GM18505 (cell line): ENCODE results near the gene AP5S1.

ENCODE experiments used
- ATAC-seq: cut with Tn5 transposase; IDR thresholded peaks from one replicate; pipeline ENCODE4 v1.9.1; 2021; ENCODE audit not compliant: unreplicated experiment
- POLR2A ChIP-seq: IDR thresholded peaks from 4 replicates; pipeline ENCODE4 v1.6.1; 2011; ENCODE audit warnings: borderline replicate concordance; ENCODE audit not compliant: insufficient read depth, insufficient read length; ENCODE audit errors: extremely low read depth

AP5S1 gene

DNA sequence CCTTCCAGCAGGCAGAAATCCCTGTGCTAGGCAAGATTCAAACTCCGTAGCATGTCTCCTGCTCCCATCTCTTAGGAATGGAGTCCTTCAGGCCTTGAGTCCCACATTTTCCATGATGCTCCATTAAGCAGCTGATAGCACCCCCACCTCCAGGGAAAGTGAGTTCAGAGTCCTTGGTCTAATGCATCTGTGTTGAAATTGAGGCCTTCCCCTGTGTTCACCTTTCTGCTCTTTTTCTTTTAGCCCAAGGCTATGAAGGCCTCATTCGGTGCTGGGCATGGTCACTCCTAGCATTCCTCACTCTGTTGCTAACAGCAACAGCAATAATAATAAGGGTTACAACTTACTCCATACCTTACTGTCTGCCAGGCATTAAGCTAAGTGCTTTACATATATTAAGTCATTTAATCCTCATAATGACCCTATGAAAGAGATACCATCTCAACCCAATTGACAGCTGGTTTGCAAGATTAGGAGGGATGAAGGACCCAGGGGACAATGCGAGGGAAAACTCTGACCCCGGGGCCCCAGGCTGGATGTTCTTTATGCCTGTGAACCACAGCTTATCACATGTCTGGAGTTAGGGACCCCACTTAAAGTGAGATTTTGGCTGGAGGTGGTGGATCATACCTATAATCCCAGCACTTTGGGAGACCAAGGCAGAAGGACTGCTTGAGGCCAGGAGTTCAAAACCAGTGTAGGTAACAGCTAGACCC lies 51.4 kb downstream of the AP5S1 start:
- TF ChIP-seq POLR2A, result no peak

DNA sequence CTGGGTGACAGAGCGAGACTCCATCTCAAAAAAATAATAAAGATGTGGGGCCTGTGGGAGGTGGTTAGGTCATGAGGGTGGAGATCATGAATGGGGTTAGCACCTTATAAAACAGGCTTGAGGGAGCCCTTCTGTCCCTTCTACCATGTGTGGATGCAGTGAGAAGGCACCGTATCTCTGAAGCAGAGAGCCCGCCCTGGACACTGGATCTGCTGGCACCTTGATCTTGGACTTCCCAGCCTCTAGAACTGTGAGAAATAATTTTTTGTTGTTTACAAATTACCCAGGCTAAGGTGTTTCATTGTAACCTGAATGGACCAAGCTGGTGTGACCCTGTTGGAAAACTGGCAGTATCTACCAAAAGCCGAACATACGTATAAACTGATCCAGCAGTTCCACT lies 53.2 kb downstream of the AP5S1 start:
- no peak for TF ChIP-seq POLR2A
- no peak for ATAC-seq

More for the DNA sequence above, 51.4 kb downstream of the AP5S1 start:
- no peak for ATAC-seq

DNA sequence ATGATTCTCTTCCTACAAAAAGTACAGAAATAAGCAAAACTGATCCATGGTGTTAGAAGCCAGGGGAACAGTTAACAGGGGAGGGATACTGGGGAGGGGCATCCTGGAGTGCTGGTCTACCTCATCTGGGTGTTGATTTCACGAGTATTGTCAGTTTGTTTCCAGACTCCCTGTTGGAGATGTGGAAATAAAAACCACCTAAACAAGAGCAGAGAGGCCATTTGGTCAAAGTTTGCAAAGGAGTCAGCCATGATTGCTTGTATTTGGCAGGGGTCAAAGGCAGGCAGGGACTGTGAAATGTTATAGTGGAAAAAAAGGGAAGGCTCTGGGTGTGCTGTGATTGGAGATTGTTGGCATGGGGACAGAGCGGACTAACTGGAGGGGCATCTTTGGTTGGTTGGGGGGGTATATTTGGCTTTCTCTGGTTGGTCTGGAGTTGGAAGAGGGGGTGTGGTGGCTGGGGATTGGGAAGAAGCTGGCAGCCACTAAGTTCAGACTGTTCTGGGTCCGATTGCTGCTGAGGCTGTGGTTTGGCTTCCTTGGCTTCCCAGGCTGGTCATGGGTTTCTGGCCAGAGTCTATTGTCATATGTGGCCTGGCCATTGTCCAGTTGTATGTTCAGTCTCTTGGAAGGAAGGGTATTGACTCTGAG lies 54.0 kb downstream of the AP5S1 start:
- ATAC-seq, result no peak
- no peak for TF ChIP-seq POLR2A

DNA sequence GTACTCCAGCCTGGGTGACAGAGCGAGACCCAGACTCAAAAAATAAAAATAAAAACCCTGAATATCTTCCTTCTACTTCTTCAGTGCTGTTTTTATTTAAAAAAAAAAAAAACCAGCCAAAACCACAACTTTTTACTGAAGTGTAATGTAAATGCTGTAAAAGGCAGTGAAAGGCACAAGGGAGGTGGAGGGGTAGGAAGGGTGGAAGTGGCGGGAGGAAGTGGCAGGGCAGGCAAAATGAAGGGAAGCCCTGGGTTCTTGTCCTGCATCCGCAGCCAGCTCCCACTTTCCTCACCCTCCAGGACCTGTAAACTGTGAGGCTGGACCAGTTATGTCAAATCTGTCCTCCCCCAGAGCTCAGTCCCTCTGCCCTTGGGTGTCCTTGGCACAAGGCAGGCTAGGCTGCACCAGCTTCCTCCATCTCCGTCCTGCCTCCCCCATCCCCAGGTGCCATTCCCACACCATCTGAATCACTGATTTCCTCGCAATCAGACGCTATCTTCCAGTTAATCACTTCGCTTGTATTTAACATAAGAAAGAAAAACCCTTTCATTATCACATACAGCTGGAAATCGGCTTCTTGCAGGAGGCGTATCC lies 55.1 kb downstream of the AP5S1 start:
- TF ChIP-seq POLR2A, result peak; percentile 21
- ATAC-seq, result no peak

DNA sequence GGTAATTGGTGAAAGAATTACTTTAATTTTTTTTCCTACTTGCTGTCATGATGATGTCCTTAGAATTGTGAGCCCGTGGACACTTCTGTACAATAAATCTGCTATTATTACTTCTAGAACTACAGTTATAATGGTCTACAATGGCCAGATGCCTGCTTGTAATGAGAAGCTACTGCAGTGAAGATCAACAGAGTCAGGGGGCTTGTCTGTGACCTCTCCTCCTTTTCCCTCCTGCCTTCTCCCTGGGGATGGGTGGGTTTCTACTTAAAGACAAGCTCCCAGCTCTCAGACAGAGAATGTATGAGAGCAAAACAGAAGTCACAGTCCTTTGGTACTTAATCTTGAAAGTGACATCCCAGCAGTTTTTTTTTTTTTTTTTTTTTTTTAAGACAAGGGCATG lies 55.7 kb downstream of the AP5S1 start:
- ATAC-seq, result no peak
- TF ChIP-seq POLR2A, result no peak

DNA sequence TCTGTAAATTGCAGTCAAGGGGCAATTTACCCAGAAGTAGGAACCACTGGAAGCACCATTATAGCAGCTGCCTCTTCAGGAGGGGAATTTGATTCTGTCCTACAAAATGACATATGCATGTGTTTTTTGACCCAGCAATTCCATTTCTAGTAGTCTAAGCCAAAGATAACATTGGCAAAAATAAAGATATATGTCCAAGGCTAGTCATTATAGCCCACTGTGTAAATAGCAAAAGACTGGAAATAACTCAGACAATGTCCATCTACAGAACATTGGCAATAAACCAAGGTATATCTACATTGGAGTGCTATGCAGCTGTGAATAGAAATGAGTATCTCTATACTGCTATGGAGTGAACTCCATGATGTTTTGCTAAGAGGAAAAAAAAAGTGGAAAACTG lies 56.3 kb downstream of the AP5S1 start:
- no peak for ATAC-seq
- no peak for TF ChIP-seq POLR2A
